BJ (cell line): ENCODE results near the gene JAK1. TPM values are rescaled to one million over a fixed set of nuclear protein-coding genes. Genes with fewer than 3 reads are reported as not detected.
A peak's percentile ranks its signal among the peaks of the same experiment; 100 is the strongest.

Experiments
- CTCF ChIA-PET: fragments of 350-600 bp; formaldehyde crosslinking; extraction: SDS; loops from one replicate; lab custom pipeline; 2021; ENCODE audit warnings: antibody characterized with exemption, inconsistent platforms; lab: Yijun Ruan, JAX
- POLR2A ChIA-PET: fragments of 300-600 bp; sonication (Branson Sonifier 250); formaldehyde crosslinking; extraction: SDS; loops from one replicate; lab custom pipeline; 2021; ENCODE audit warnings: antibody characterized with exemption; lab: Charles Lee
- DNase-seq: peaks from one replicate; pipeline ENCODE4 v3.0.0-alpha.2; 2011; ENCODE audit warnings: low read depth
- H3K27me3 ChIP-seq: 2 replicates; pipeline ENCODE4 v1.6.0; 2011; ENCODE audit warnings: low read length; ENCODE audit not compliant: control insufficient read depth, insufficient read depth
- H3K36me3 ChIP-seq: 2 replicates; pipeline ENCODE4 v1.5.1; 2011; ENCODE audit warnings: low read length; ENCODE audit not compliant: control insufficient read depth, insufficient read depth
- H3K4me3 ChIP-seq: 2 replicates; pipeline ENCODE4 v1.5.1; 2011; ENCODE audit warnings: low read depth, mild to moderate bottlenecking, control low read depth, low read length
- CTCF ChIP-seq: IDR thresholded peaks from 2 replicates; pipeline ENCODE4 v1.5.1; 2011; ENCODE audit warnings: low read depth, mild to moderate bottlenecking, control low read depth, inconsistent platforms, low read length, moderate library complexity; ENCODE audit not compliant: insufficient read depth
- polyA plus RNA-seq: library from polyadenylated mRNA; depleted of rRNA; stranded (reverse); fragments of >200 nt; gene quantifications from 2 replicates; pipeline ENCODE4 v1.2.3, GENCODE V29; 2011

The JAK1 gene
- polyA plus RNA-seq, 1 experiment, result 95.0 TPM

- no peak overlapping the region for H3K4me3 ChIP-seq
- TF ChIP-seq CTCF, result no peak
- peaks cover 14% of the 10 kb centered on the region for H3K36me3 ChIP-seq
- ChIA-PET CTCF (interaction anchor here (1.4 kb wide), 1 partner anchor 10 kb away, joined by 3 read pairs; no protein-coding TSS in a partner anchor), POLR2A (no interaction called here)
- no peak for DNase-seq
- H3K27me3 ChIP-seq, result no peaks in the 10 kb centered on the region
Measured at GRCh38 chr1:64867266-64867665, 99.1 kb downstream of the JAK1 start.

DNA sequence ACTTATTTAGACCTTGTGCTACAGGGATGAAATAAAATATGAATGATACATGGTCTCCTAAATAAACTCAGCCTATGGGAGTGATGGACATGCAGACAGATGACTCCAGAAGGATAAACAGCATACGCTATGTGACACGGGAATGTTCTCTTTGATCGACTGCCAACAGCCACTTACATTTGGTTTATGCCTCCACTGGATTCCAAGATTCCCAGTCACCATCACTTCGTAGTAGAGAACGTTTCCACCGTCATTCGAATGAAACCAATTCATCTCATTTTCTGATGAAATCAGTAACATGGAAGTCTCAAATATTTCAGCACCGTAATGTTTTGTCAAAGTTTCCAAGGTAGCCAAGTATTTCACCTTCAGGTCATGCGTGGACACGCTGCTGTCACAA lies 99.7 kb downstream of the JAK1 start:
- ChIA-PET POLR2A (no interaction called here), CTCF (interaction anchor here (1.4 kb wide), 1 partner anchor 9 kb away, joined by 3 read pairs; no protein-coding TSS in a partner anchor)
- TF ChIP-seq CTCF, result no peak
- no peak overlapping the region for H3K4me3 ChIP-seq
- H3K27me3 ChIP-seq, result no peaks in the 10 kb centered on the region
- H3K36me3 ChIP-seq, result peaks cover 12% of the 10 kb centered on the region
- no peak for DNase-seq

GRCh38 chr1:64865105-64865757 lies 101.1 kb downstream of the JAK1 start:
- peaks cover 12% of the 10 kb centered on the region for H3K36me3 ChIP-seq
- ChIA-PET POLR2A (no interaction called here), CTCF (no interaction called here)
- TF ChIP-seq CTCF, result no peak
- H3K4me3 ChIP-seq, result no peak overlapping the region
- DNase-seq, result no peak
- no peaks in the 10 kb centered on the region for H3K27me3 ChIP-seq

DNA sequence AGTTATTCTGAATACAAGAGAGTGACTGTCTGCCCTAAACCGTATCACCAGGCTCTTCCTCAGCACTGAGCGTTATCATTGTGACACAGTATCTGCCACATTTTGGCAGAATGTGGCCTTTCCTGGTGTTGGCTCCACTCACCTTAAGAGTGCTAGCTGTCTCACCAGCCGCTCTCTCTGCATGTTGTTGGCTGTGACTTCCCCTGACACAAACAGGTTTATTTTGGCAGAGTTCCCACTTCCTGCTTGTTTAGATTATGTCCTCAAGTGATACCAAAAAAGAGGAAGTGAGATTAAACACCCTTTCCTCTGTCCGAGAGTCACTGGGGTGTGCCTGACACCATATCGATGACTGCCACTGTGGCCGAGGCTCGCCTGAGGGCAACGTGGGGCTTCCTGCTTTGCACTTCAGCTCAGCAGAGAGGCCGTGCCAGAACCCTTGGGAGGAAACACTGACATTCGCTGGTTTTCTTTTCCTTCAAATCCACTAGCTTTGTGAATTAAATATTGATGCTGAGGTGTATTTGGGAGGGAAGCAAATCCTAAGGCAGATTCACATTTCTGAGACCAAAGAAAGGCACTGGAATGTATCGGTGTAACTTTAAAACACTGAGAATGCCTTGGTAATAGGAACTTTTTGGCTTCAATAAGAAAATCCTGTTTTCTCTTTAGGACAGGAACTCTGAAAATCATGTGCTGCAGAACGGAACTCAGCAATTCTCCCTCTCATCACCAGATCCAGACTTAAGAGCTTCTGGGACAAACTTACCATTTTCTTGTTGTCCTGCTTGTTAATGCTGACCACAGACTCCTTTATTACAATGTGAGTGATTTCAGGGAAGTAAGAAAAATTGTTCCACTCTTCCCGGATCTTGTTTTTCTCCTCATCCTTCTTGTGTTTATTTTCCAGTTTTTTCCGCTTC lies 102.1 kb downstream of the JAK1 start:
- H3K36me3 ChIP-seq, result peaks cover 11% of the 10 kb centered on the region
- no peak for TF ChIP-seq CTCF
- ChIA-PET POLR2A (no interaction called here), CTCF (interaction anchor here (0.6 kb wide), 2 partner anchors 18 to 204 kb away, joined by 3 to 4 read pairs; no protein-coding TSS in a partner anchor)
- DNase-seq, result no peak
- H3K27me3 ChIP-seq, result no peaks in the 10 kb centered on the region
- H3K4me3 ChIP-seq, result no peak overlapping the region

- H3K4me3 ChIP-seq, result no peak overlapping the region
- peak; percentile 21; the same call in 1 of the 2 replicates for TF ChIP-seq CTCF
- CTCF ChIA-PET, result interaction anchor here (0.9 to 1.5 kb wide), 2 partner anchors 14 to 120 kb away, joined by 3 to 4 read pairs; no protein-coding TSS in a partner anchor
- POLR2A ChIA-PET, result no interaction called here
- H3K36me3 ChIP-seq, result peaks cover 24% of the 10 kb centered on the region
- DNase-seq, result no peak
- H3K27me3 ChIP-seq, result no peaks in the 10 kb centered on the region
Measured at GRCh38 chr1:64861611-64862010, 104.7 kb downstream of the JAK1 start.
